HG02973 (cell line): Measurements from ENCODE around the gene TNRC6A.
"Not testable (repeated sequence)": the region's sequence is repeated elsewhere in the genome, so short reads cannot be mapped to it uniquely, and the experiment has no call there.

Experiments used
- ATAC-seq: cut with Tn5 transposase; IDR thresholded peaks from one replicate; pipeline ENCODE4 v1.9.1; 2021; ENCODE audit warnings: moderate library complexity; ENCODE audit not compliant: unreplicated experiment

Gene TNRC6A

GRCh38 chr16:24841291-24841690, 111.8 kb downstream of the TNRC6A start:
- no peak for ATAC-seq

GRCh38 chr16:24844101-24845030, 114.9 kb downstream of the TNRC6A start:
- ATAC-seq, result no peak

DNA sequence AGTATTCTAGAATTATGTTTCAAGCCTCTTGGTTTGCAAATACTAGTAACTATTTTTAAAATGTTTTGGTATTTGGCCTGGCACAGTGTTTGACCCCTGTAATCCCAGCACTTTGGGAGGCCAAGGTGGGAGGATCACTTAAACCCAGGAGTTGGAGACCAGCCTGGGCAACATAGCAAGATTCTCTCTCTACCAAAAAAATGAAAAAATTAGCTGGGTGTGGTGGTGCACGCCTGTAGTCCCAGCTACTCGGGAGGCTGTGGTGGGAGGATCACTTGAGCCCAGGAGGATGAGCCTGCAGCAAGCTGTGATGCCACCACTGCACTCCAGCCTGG, 115.5 kb downstream of the TNRC6A start:
- ATAC-seq, result not testable (repeated sequence)

- ATAC-seq, result no peak
Observed at GRCh38 chr16:24845726-24846547, 116.5 kb downstream of the TNRC6A start, which contains the start of gene SLC5A11. SLC5A11 (plus strand) TSS chr16:24845963; CDS start chr16:24858644, 12,681 bp downstream.

- no peak for ATAC-seq
Observed at GRCh38 chr16:24846548-24847357, 117.3 kb downstream of the TNRC6A start.

DNA sequence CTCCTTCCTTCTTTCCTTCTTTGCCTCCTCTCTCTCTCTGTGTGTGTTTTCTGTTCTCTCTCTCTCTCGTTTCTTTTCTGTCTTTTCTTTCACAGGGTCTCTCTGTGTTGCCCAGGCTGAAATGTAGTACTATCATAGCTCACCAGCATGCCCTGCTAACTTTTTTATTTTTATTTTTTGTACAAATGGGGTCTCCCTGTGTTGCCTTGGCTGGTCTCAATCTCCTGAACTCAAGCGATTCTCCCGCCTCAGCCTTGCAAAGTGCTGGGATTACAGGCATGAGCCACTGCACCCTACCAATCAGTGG, 117.9 kb downstream of the TNRC6A start:
- ATAC-seq, result no peak

DNA sequence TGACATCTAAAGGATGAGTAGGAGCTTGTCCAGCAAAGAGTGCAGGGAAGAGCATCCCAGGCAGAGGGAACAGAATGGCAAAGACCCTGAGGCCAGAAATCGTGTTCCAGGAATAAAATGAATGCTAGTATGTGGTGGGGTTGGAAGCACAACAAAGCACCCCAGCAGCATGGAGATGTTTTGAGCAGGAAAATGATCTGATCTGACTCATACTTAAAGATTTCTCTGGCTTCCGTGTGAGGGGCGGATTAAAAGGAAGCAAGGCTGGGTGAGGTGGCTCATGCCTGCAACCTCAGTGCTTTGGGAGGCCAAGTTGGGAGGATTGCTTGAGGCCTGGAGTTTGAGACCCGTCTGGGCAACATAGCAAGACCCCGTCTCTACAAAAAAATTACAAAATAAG, 118.6 kb downstream of the TNRC6A start:
- no peak for ATAC-seq

- ATAC-seq, result no peak
Observed at GRCh38 chr16:24849641-24850040, 120.2 kb downstream of the TNRC6A start.

GRCh38 chr16:24850289-24850938, 121.0 kb downstream of the TNRC6A start:
- no peak for ATAC-seq

DNA sequence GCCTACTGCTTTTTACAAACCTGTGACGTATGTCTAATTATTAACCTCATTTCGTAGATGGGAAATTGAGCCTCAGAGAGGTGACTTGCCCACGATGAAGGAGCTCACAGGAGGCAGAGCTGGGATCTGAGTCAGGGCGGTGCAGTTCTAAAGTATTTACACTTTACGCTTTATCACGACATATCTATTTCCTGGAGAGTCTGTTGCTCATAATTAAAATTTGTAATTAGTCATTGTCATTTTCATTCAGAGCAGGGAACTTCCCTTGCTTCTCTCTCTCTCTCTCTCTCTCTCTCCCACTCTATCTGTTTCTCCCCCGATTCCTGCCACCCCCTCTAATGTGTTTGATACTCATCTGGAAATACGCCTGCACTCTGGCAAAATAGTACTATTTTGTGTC, 122.2 kb downstream of the TNRC6A start:
- ATAC-seq, result no peak

GRCh38 chr16:24852281-24852721, 122.8 kb downstream of the TNRC6A start:
- no peak for ATAC-seq

DNA sequence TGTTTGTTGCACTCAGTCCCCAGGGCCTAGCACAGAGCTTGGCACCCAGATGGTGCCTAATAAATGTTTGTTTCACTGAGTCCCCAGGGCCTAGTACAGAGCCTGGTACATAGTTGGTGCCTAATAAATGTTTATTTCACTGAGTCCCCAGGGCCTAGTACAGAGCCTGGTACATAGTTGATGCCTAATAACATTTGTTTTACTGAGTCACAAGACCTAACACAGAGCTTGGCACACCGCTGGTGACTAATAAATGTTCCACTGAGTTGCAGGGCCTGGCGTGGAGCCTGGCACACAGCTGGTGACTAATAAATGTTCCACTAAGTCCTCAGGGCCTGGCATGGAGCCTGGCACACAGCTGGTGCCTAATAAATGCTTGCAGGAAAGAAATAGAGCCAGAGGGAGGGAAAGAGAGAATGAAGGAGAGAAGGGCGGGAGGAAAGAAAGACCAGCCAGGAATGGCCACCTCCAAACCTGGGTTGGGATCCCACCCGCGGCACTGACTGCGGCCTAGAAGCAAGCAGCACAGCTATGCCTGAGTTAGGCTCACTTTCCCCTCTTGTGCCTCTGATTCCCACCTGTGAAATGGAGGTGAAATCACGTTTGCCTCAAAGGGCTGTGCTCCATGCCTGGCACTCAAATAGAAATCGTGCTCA, 123.8 kb downstream of the TNRC6A start:
- no peak for ATAC-seq

DNA sequence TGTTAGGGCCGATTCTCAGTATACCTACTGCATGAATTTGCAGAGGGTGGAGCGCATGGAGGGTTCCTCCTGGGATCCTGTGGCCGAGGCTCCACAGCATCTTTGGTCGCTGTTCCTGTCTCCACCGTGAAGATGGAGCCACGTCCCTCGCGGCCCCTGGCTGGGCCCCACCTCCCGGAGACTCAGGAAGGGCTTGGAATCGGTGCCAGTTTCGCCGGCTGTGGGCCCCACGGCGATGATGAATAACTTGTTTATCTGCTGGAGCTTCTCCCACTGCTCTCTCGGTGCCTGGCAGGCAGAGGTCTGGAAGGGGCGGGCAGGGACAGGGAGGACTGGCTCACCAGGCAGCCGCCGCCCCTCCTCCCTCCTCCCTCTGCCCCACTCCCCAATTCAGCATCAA, 124.4 kb downstream of the TNRC6A start:
- no peak for ATAC-seq

DNA sequence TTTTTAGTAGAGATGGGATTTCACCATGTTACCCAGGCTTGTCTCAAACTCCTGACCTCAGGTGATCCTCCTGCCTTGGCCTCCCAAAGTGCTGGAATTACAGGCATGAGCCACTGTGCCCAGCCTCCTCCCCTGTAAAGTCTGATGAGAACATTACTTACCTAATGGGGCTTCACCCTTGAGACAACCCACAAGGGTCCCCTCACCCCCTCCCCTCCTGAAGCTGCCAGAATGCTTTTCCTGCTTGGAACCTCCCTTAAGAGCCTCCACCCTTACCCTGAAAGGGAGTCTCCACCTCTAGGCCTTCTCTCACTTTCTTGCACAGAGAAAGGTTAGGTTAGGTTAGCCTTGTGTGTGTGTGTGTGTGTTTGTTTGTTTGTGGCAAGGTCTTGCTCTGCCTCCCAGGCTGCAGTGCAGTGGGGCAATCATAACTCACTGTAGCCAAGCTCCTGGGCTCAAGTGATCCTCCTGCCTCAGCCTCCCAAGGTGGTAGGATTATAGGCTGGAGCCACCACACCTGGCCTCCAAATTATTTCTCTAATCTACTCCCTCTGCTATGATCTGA, 125.2 kb downstream of the TNRC6A start:
- ATAC-seq, result no peak

DNA sequence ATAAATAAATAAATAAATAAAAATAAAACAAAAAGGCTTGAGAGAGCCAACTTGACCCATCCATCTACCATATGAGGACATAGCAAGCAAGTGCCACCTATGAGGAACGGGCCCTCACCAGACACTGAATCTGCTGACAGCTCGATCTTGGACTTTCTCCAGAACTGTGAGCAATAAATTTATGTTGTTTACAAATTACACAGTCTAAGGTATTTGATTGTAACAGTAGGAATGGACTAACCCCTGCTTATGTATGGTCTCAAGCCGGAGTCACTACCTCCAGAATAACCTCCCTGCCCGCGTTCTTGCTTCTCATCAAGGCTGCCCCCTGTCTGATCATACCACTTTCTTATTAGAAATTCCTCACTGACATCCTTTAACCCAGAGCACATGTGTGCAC, 126.2 kb downstream of the TNRC6A start:
- ATAC-seq, result no peak

GRCh38 chr16:24856871-24857270, 127.4 kb downstream of the TNRC6A start:
- ATAC-seq, result not testable (repeated sequence)

- ATAC-seq, result no peak
Observed at GRCh38 chr16:24858219-24859041, 129.0 kb downstream of the TNRC6A start.

DNA sequence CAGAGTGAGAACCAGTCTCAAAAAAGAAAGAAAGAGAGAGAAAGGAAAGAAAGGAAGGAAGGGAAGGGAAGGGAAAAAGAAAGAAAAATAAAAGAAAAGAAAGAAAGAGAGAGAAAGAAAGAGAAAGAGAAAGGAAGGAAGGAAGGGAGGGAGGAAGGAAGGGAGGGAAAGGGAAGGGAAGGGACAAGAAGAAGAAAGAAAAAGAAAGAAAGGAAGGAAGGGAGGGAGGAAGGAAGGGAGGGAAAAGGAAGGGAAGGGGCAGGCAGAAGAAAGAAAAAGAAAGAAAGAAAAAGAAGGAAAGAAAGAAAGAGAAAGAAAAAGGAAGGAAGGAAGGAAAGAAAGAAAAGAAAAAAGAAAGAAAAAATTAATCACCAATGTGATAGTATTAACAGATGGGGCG, 132.0 kb downstream of the TNRC6A start:
- ATAC-seq, result no peak
